H9 (cell line): ENCODE data around the gene ARHGAP22. TPM values are rescaled to one million over a fixed set of nuclear protein-coding genes. Genes with fewer than 3 reads are reported as not detected.

Source experiments
- DNase-seq: peaks from one replicate; pipeline ENCODE4 v3.0.0-alpha.2; 2017
- H2AFZ ChIP-seq: one replicate; pipeline ENCODE4 v1.6.1; 2013; ENCODE audit warnings: mild to moderate bottlenecking, low read length, control low read depth, moderate library complexity
- H2AK5ac ChIP-seq: 2 replicates; pipeline ENCODE4 v1.6.1; 2013; ENCODE audit warnings: low read length, control low read depth, mixed read lengths; ENCODE audit not compliant: insufficient read length
- H2BK120ac ChIP-seq: one replicate; pipeline ENCODE4 v1.6.1; 2013; ENCODE audit warnings: low read depth, mild to moderate bottlenecking, low read length, control low read depth, inconsistent platforms; ENCODE audit not compliant: poor library complexity, severe bottlenecking
- H2BK12ac ChIP-seq: 2 replicates; pipeline ENCODE4 v1.6.1; 2013; ENCODE audit warnings: low read length, control low read depth, mixed read lengths, low read depth; ENCODE audit not compliant: insufficient read length
- H2BK15ac ChIP-seq: 2 replicates; pipeline ENCODE4 v1.6.1; 2013; ENCODE audit warnings: low read depth, low read length, control low read depth
- H2BK20ac ChIP-seq: one replicate; pipeline ENCODE4 v1.6.1; 2013; ENCODE audit warnings: low read depth, mild to moderate bottlenecking, low read length, control low read depth, inconsistent platforms; ENCODE audit not compliant: poor library complexity, severe bottlenecking
- H2BK5ac ChIP-seq: 2 replicates; pipeline ENCODE4 v1.6.1; 2013; ENCODE audit warnings: low read length, control low read depth, mixed read lengths; ENCODE audit not compliant: insufficient read length
- H3K14ac ChIP-seq: 2 replicates; pipeline ENCODE4 v1.6.1; 2013; ENCODE audit warnings: low read length, control low read depth; ENCODE audit not compliant: insufficient read depth
- H3K18ac ChIP-seq: 2 replicates; pipeline ENCODE4 v1.6.1; 2013; ENCODE audit warnings: low read depth, mild to moderate bottlenecking, mixed read lengths, low read length, control low read depth; ENCODE audit not compliant: insufficient read length
- H3K23ac ChIP-seq: 2 replicates; pipeline ENCODE4 v1.6.1; 2013; ENCODE audit warnings: low read length, control low read depth, mixed read lengths, low read depth; ENCODE audit not compliant: insufficient read length
- H3K23me2 ChIP-seq: 2 replicates; pipeline ENCODE4 v1.6.1; 2013; ENCODE audit warnings: low read depth, mild to moderate bottlenecking, mixed read lengths, low read length, control low read depth; ENCODE audit not compliant: insufficient read length, poor library complexity, severe bottlenecking
- H3K27ac ChIP-seq: 2 replicates; pipeline ENCODE4 v1.5.1; 2013; ENCODE audit warnings: low read length, control low read depth, mixed read lengths, low read depth; ENCODE audit not compliant: insufficient read length
- H3K27me3 ChIP-seq: 2 replicates; pipeline ENCODE4 v1.6.1; 2013; ENCODE audit warnings: low read length, control low read depth, inconsistent platforms; ENCODE audit not compliant: insufficient read depth
- H3K4ac ChIP-seq: 2 replicates; pipeline ENCODE4 v1.6.1; 2013; ENCODE audit warnings: low read depth, mild to moderate bottlenecking, control low read depth, inconsistent platforms, low read length, moderate library complexity
- H3K4me1 ChIP-seq: 2 replicates; pipeline ENCODE4 v1.6.1; 2013; ENCODE audit warnings: low read length, control low read depth, inconsistent platforms; ENCODE audit not compliant: insufficient read depth
- H3K4me2 ChIP-seq: 2 replicates; pipeline ENCODE4 v1.6.1; 2013; ENCODE audit warnings: low read length, control low read depth, mixed read lengths; ENCODE audit not compliant: insufficient read length, insufficient read depth
- H3K56ac ChIP-seq: 2 replicates; pipeline ENCODE4 v1.6.1; 2013; ENCODE audit warnings: low read depth, mild to moderate bottlenecking, mixed read lengths, low read length, control low read depth; ENCODE audit not compliant: insufficient read length
- H3K79me1 ChIP-seq: 2 replicates; pipeline ENCODE4 v1.6.1; 2013; ENCODE audit warnings: low read depth, mild to moderate bottlenecking, moderate library complexity, low read length, control low read depth, inconsistent platforms; ENCODE audit not compliant: insufficient read depth, poor library complexity, severe bottlenecking
- H3K79me2 ChIP-seq: 2 replicates; pipeline ENCODE4 v1.6.1; 2013; ENCODE audit warnings: low read length, control low read depth, inconsistent platforms; ENCODE audit not compliant: insufficient read depth
- H3K9ac ChIP-seq: 2 replicates; pipeline ENCODE4 v1.6.1; 2013; ENCODE audit warnings: low read length, control low read depth, mixed read lengths; ENCODE audit not compliant: insufficient read length; ENCODE audit errors: extremely low read depth
- H3K9me3 ChIP-seq: one replicate; pipeline ENCODE4 v1.6.1; 2013; ENCODE audit warnings: low read depth, low read length, inconsistent platforms; ENCODE audit not compliant: control insufficient read depth
- H3T11ph ChIP-seq: one replicate; pipeline ENCODE4 v1.6.1; 2013; ENCODE audit warnings: mild to moderate bottlenecking, low read length, control low read depth, inconsistent platforms
- H4K20me1 ChIP-seq: one replicate; pipeline ENCODE4 v1.6.1; 2013; ENCODE audit not compliant: control insufficient read depth, insufficient read length, insufficient read depth
- H4K5ac ChIP-seq: 2 replicates; pipeline ENCODE4 v1.6.1; 2013; ENCODE audit warnings: low read depth, mild to moderate bottlenecking, mixed read lengths, low read length, control low read depth; ENCODE audit not compliant: insufficient read length
- H4K8ac ChIP-seq: replicated peaks from 2 replicates; pipeline ENCODE4 v1.6.1; 2013; ENCODE audit warnings: low read length, control low read depth, mixed read lengths, low read depth; ENCODE audit not compliant: insufficient read length
- H4K91ac ChIP-seq: 2 replicates; pipeline ENCODE4 v1.6.1; 2013; ENCODE audit warnings: low read depth, mild to moderate bottlenecking, moderate library complexity, mixed read lengths, low read length, control low read depth; ENCODE audit not compliant: insufficient read length
- H3K27ac Mint-ChIP-seq, 3 experiments: 2 replicates in 2 of 3; 3 replicates in 1 of 3; pipeline ENCODE4 v1.8.0; 2020 to 2021; ENCODE audit warnings: mixed read lengths in 3 of 3, mild to moderate bottlenecking in 1 of 3, moderate library complexity in 1 of 3
- H3K27me3 Mint-ChIP-seq: 2 replicates; pipeline ENCODE4 v1.8.0; 2021; ENCODE audit warnings: low read depth, mild to moderate bottlenecking, moderate library complexity, mixed read lengths
- H3K36me3 Mint-ChIP-seq, 3 experiments: 2 replicates in 2 of 3; 3 replicates in 1 of 3; pipeline ENCODE4 v1.8.0; 2020 to 2021; ENCODE audit warnings: low read depth in 3 of 3, mixed read lengths in 3 of 3; ENCODE audit not compliant: insufficient read depth in 1 of 3
- H3K4me1 Mint-ChIP-seq, 2 experiments: 2 replicates each; pipeline ENCODE4 v1.8.0; 2020; ENCODE audit warnings: mixed read lengths in 2 of 2
- H3K4me3 Mint-ChIP-seq, 2 experiments: 2 replicates in 1 of 2; 3 replicates in 1 of 2; pipeline ENCODE4 v1.8.0; 2020 to 2021; ENCODE audit warnings: mild to moderate bottlenecking in 2 of 2, mixed read lengths in 2 of 2, moderate library complexity in 1 of 2
- H3K9me3 Mint-ChIP-seq, 2 experiments: 2 replicates in 1 of 2; 3 replicates in 1 of 2; pipeline ENCODE4 v1.8.0; 2020; ENCODE audit warnings: mild to moderate bottlenecking in 2 of 2, mixed read lengths in 2 of 2, moderate library complexity in 1 of 2
- WGBS: extraction: QIAGEN DNeasy Blood & Tissue Kit; methylation state at CpG from one replicate; pipeline ENCODE4 v1.1.7; 2013; ENCODE audit warnings: missing lambda C conversion rate, low lambda C conversion rate, mixed read lengths; ENCODE audit not compliant: insufficient read length; ENCODE audit errors: extremely low coverage; 5-methylcytosine and 5-hydroxymethylcytosine counted together
- total RNA-seq: library from RNA; stranded (reverse); gene quantifications from 2 replicates; pipeline ENCODE4 v1.2.1, GENCODE V29; 2021
- TF ChIP-seq, protein P1 (sequence below): fragments of 200-600 bp; sonication (generic); conservative IDR thresholded peaks from 3 replicates; pipeline ENCODE4 v1.8.0; 2021; ENCODE audit warnings: antibody characterized with exemption, mild to moderate bottlenecking

ARHGAP22 gene
- total RNA-seq, 1 experiment from 2014 or later: 7.4 TPM

- H3K9me3 ChIP-seq: no peaks in the 10 kb centered on the region
- H3K4me2 ChIP-seq: no peak overlapping the region
Measured at GRCh38 chr10:48399056-48399541, 205.8 kb downstream of the ARHGAP22 start.

More at GRCh38 chr10:48399056-48399541, 205.8 kb downstream of the ARHGAP22 start:
- H3K14ac ChIP-seq: no peak overlapping the region
- no peak overlapping the region for H4K5ac ChIP-seq
- DNase-seq: peak; percentile 28
- no peak overlapping the region for H2BK15ac ChIP-seq
- no CpG with 5 or more reads among the region's 5 CpGs for WGBS
- no peak overlapping the region for H2BK120ac ChIP-seq
- no peaks in the 10 kb centered on the region for H3K27me3 ChIP-seq
- H2AFZ ChIP-seq: no peak overlapping the region
- H4K20me1 ChIP-seq: no peaks in the 10 kb centered on the region
- no peak overlapping the region for H3T11ph ChIP-seq
- H3K56ac ChIP-seq: no peak overlapping the region
- H2BK12ac ChIP-seq: no peak overlapping the region
- Mint-ChIP-seq H3K27me3 (no peaks in the 10 kb centered on the region), H3K4me1 (peaks cover 33 to 43% of the 10 kb centered on the region in 2 experiments), H3K9me3 (no peaks in the 10 kb centered on the region), H3K27ac (peak overlapping the region; percentile 94 to 96 (median 95)), H3K4me3 (peak overlapping the region in 1 of 2 experiments; percentile 35; a peak in 2 of 5 replicates), H3K36me3 (no peaks in the 10 kb centered on the region)
- no peaks in the 10 kb centered on the region for H3K79me2 ChIP-seq
- H3K4ac ChIP-seq: no peak overlapping the region
- no peak overlapping the region for H2BK20ac ChIP-seq
- peaks cover 7% of the 10 kb centered on the region; the same call in 1 of the 2 replicates for H3K4me1 ChIP-seq
- H3K27ac ChIP-seq: no peak overlapping the region
- no peak overlapping the region for H2BK5ac ChIP-seq
- TF ChIP-seq, protein P1, sequence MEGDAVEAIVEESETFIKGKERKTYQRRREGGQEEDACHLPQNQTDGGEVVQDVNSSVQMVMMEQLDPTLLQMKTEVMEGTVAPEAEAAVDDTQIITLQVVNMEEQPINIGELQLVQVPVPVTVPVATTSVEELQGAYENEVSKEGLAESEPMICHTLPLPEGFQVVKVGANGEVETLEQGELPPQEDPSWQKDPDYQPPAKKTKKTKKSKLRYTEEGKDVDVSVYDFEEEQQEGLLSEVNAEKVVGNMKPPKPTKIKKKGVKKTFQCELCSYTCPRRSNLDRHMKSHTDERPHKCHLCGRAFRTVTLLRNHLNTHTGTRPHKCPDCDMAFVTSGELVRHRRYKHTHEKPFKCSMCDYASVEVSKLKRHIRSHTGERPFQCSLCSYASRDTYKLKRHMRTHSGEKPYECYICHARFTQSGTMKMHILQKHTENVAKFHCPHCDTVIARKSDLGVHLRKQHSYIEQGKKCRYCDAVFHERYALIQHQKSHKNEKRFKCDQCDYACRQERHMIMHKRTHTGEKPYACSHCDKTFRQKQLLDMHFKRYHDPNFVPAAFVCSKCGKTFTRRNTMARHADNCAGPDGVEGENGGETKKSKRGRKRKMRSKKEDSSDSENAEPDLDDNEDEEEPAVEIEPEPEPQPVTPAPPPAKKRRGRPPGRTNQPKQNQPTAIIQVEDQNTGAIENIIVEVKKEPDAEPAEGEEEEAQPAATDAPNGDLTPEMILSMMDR: no peak
- H2AK5ac ChIP-seq: no peak overlapping the region
- no peaks in the 10 kb centered on the region for H3K79me1 ChIP-seq
- H3K23ac ChIP-seq: no peak overlapping the region
- no peak overlapping the region for H4K91ac ChIP-seq
- no peaks in the 10 kb centered on the region for H3K23me2 ChIP-seq
- no peak overlapping the region for H3K9ac ChIP-seq
- H4K8ac ChIP-seq: no peak overlapping the region
- H3K18ac ChIP-seq: no peak overlapping the region
